Stomach (tissue), 4 donors: Measurements from ENCODE around the gene OSBPL2.

Experiments
- CTCF ChIP-seq, 7 experiments: fragments of 450-650 bp in 4 of 7; fragments of 200-600 bp in 3 of 7; sonication (generic) in 3 of 7; IDR thresholded peaks; one replicate each; pipeline ENCODE4 v1.5.1; 2016 to 2019; ENCODE audit warnings: antibody characterized with exemption in 7 of 7, control low read depth in 2 of 7, mild to moderate bottlenecking in 1 of 7
- EP300 ChIP-seq: sonication (generic); formaldehyde crosslinking; IDR thresholded peaks from one replicate; pipeline ENCODE4 v1.6.1; 2017; ENCODE audit warnings: antibody characterized with exemption
- POLR2A ChIP-seq, 4 donors: fragments of 450-650 bp; IDR thresholded peaks; one replicate each; pipeline ENCODE4 v1.6.1; 2016; ENCODE audit warnings: antibody characterized with exemption in 4 of 4, control low read depth in 2 of 4, mild to moderate bottlenecking in 1 of 4, moderate library complexity in 1 of 4
- POLR2AphosphoS5 ChIP-seq, 3 donors: sonication (generic); formaldehyde crosslinking; IDR thresholded peaks; one replicate each; pipeline ENCODE4 v1.6.1; 2016; ENCODE audit warnings: antibody characterized with exemption in 3 of 3

- no peak for TF ChIP-seq CTCF (IDR thresholded peaks at IDR 0.05)
- no peak for TF ChIP-seq POLR2AphosphoS5 (IDR thresholded peaks at IDR 0.05)
- no peak for TF ChIP-seq EP300
- no peak for TF ChIP-seq POLR2A (IDR thresholded peaks at IDR 0.05)
Measured at GRCh38 chr20:62236200-62236599, 2.1 kb upstream of the OSBPL2 start.
